Measurements from ENCODE around the gene ULK4. TPM values are rescaled to one million over a fixed set of nuclear protein-coding genes. Genes with fewer than 3 reads are reported as not detected.

ULK4 gene
- total and polyA plus RNA-seq, 9 of the 15 experiments (the other 6 are each of a cell fraction or from before 2014, with no cell fraction given): 3.0 to 5.9 (median 3.5) TPM

DNA sequence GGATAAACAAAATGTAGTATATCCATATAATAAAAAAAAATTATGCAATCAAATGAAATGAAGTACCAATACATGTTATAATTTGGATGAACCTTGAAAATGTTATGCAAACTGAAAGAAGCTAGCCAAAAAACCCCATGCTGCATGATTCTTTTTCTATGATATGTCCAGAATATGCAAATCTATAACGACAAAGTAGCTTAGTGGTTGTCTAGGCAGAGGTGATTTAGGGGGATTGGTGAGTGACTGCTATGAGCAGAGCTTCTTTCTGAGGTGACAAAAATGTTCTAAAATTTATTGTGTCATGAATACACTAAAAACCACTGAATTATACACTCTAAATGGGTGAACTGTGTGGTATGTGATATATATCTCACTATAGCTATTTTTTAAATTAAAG lies 438.0 kb downstream of the ULK4 start:
- Histone ChIP-seq H2AFZ (ENCODE audit: low read depth, low read length) (no peak overlapping the region), H3K27ac (ENCODE audit: extremely low read depth, low read depth, low read length) (no peak overlapping the region), H3K9ac (ENCODE audit: insufficient read depth in 1 of 2, low read depth in 2 of 2, low read length in 2 of 2) (no peak overlapping the region), H3K4me2 (ENCODE audit: insufficient read depth, low read length) (no peak overlapping the region), H3K36me3 (ENCODE audit: control insufficient read depth, insufficient read depth, low read length) (no peaks in the 10 kb centered on the region), H3K4me3 (no peak overlapping the region), H3K9me1 (ENCODE audit: control insufficient read depth, insufficient read depth, low read length) (no peaks in the 10 kb centered on the region), H3K9me3 (replicated peaks; ENCODE audit: control insufficient read depth, insufficient read depth, low read depth, low read length) (no peaks in the 10 kb centered on the region), H3K79me2 (ENCODE audit: control insufficient read depth, insufficient read depth, low read length) (no peaks in the 10 kb centered on the region), H4K20me1 (replicated peaks; ENCODE audit: control insufficient read depth, insufficient read depth, low read length) (no peaks in the 10 kb centered on the region), H3K4me1 (replicated peaks in 1 of 2; ENCODE audit: control insufficient read depth in 2 of 2, insufficient read depth in 2 of 2, low read length in 2 of 2) (no peaks in the 10 kb centered on the region), H3K27me3 (ENCODE audit: control insufficient read depth in 2 of 2, insufficient read depth in 2 of 2, low read length in 2 of 2) (no peaks in the 10 kb centered on the region)
- no TSS peak for BruUV-seq (replicated peaks)
- ChIA-PET POLR2A (no interaction called here), CTCF (ENCODE audit: low intra/inter-chr PET ratio) (no interaction called here)
- DNase-seq (ENCODE audit: extremely low read depth in 1 of 4, low spot score in 3 of 4) (no peak), ATAC-seq (no peak), FAIRE-seq (no peak)
- intact Hi-C loops (cut with micrococcal nuclease): no loop called here
- no peak for TF ChIP-seq PHTF2 (CRISPR knock-in tag; IDR thresholded peaks at IDR 0.05)
- no peak for TF ChIP-seq MCM3 (IDR thresholded peaks at IDR 0.05)
- 5% methylated on average over 1 of the region's 1 CpG for WGBS (ENCODE audit: insufficient coverage, low coverage, missing lambda C conversion rate)
- in situ Hi-C loops (cut with MboI): no loop called here

DNA sequence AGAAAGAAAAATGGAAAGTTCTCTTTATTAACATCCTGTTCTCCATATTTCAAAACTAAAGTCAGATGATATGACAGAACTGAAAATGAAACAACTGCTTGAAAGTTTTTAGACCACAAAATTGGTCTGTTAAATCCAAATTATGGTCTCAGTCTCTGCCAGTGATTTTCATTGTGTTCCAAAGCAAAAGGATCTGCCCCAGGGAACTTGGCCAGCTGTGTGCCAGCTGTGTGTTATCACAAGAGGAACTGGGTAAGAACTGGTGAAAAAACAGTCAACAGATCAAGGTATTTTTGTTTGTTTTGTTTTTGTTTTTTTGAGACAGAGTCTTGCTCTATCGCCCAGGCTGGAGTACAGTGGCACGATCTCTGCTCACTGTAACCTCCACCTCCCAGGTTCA lies 439.3 kb downstream of the ULK4 start:
- no peaks in the 10 kb centered on the region for H3K36me3 ChIP-seq (ENCODE audit: control insufficient read depth, insufficient read depth, low read length)
- WGBS (ENCODE audit: insufficient coverage, low coverage, missing lambda C conversion rate): 6% methylated on average over 2 of the region's 2 CpGs
- in situ Hi-C loops (cut with MboI): no loop called here
- H3K9me3 ChIP-seq (replicated peaks; ENCODE audit: control insufficient read depth, insufficient read depth, low read depth, low read length): no peaks in the 10 kb centered on the region
- BruUV-seq (replicated peaks): no TSS peak
- ChIA-PET POLR2A (no interaction called here), CTCF (ENCODE audit: low intra/inter-chr PET ratio) (no interaction called here)
- no peaks in the 10 kb centered on the region for H3K79me2 ChIP-seq (ENCODE audit: control insufficient read depth, insufficient read depth, low read length)
- no peaks in the 10 kb centered on the region for H3K27me3 ChIP-seq (ENCODE audit: control insufficient read depth in 2 of 2, insufficient read depth in 2 of 2, low read length in 2 of 2)
- H4K20me1 ChIP-seq (replicated peaks; ENCODE audit: control insufficient read depth, insufficient read depth, low read length): no peaks in the 10 kb centered on the region
- no peak overlapping the region for H2AFZ ChIP-seq (ENCODE audit: low read depth, low read length)
- no peaks in the 10 kb centered on the region for H3K4me1 ChIP-seq (replicated peaks in 1 of 2; ENCODE audit: control insufficient read depth in 2 of 2, insufficient read depth in 2 of 2, low read length in 2 of 2)
- H3K4me2 ChIP-seq (ENCODE audit: insufficient read depth, low read length): no peak overlapping the region
- H3K9me1 ChIP-seq (ENCODE audit: control insufficient read depth, insufficient read depth, low read length): no peaks in the 10 kb centered on the region
- H3K9ac ChIP-seq (ENCODE audit: insufficient read depth in 1 of 2, low read depth in 2 of 2, low read length in 2 of 2): no peak overlapping the region
- no peak overlapping the region for H3K4me3 ChIP-seq
- TF ChIP-seq HLTF (IDR thresholded peaks at IDR 0.05) (no peak), HNRNPK (IDR thresholded peaks at IDR 0.05; ENCODE audit: low read depth, low read length, poor library complexity, severe bottlenecking) (no peak), ZNF57 (CRISPR knock-in tag; IDR thresholded peaks at IDR 0.05) (no peak)
- no peak overlapping the region for H3K27ac ChIP-seq (ENCODE audit: extremely low read depth, low read depth, low read length)
- ATAC-seq (no peak), FAIRE-seq (no peak), DNase-seq (ENCODE audit: extremely low read depth in 1 of 4, low spot score in 3 of 4) (no peak)
- intact Hi-C loops (cut with micrococcal nuclease): no loop called here

Data from K562 (cell line).